Endothelial cell of umbilical vein (primary cell): ENCODE data around the gene ARG1.

Source experiments
- EZH2 ChIP-seq: IDR thresholded peaks from 2 replicates; pipeline ENCODE4 v1.6.1; 2012; ENCODE audit warnings: borderline replicate concordance, low read depth, mild to moderate bottlenecking, moderate library complexity, low read length, inconsistent platforms; ENCODE audit not compliant: severe bottlenecking
- GATA2 ChIP-seq: IDR thresholded peaks from 2 replicates; pipeline ENCODE4 v1.7.0; 2011; ENCODE audit warnings: low read depth, mild to moderate bottlenecking, moderate library complexity, mixed read lengths, low read length; ENCODE audit not compliant: insufficient read length, insufficient read depth
- JUN ChIP-seq: IDR thresholded peaks from 2 replicates; pipeline ENCODE4 v1.6.1; 2011; ENCODE audit warnings: borderline replicate concordance, low read depth; ENCODE audit not compliant: insufficient read length, insufficient read depth
- POLR2A ChIP-seq: IDR thresholded peaks from 2 replicates; pipeline ENCODE4 v1.6.1; 2012; ENCODE audit warnings: low read depth, mild to moderate bottlenecking, control low read depth, low read length
- TF ChIP-seq, protein P1 (sequence below), 2 donors: IDR thresholded peaks; 1 replicate in 1 of 2; 2 replicates in 1 of 2; pipeline ENCODE4 v1.5.1; 2011; ENCODE audit warnings: low read length in 2 of 2, mild to moderate bottlenecking in 2 of 2, moderate library complexity in 2 of 2, control low read depth in 1 of 2, inconsistent platforms in 1 of 2, low read depth in 1 of 2; ENCODE audit not compliant: insufficient read depth in 1 of 2; ENCODE audit errors: extremely low read depth in 1 of 2

DNA sequence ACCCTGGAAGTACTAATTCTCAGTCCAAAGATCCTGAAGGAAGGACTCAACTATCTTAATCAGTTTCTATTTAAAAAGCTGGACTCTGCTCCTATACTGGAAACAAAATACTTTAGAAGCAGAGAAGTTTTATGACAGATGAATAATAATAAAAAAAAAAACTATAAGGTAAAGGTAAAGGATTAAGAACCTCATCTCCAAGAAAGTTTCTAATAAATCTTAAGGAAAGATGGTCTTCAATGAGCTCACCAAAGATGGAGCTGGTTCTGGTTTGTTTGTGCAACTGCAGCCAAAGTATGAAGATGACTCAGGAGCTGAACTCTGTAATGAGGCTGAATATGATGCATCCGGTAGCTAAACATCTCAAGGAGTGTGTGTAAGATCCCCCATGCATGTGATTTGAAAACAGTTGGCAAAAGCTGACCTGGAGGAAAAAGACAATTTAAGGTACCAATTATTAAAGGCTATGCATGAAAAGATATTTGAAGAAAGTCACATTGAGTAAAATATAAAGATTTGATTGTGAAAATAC lies 29.8 kb downstream of the ARG1 start:
- TF ChIP-seq GATA2 (no peak), EZH2 (no peak), POLR2A (no peak), JUN (no peak)
- TF ChIP-seq, protein P1, sequence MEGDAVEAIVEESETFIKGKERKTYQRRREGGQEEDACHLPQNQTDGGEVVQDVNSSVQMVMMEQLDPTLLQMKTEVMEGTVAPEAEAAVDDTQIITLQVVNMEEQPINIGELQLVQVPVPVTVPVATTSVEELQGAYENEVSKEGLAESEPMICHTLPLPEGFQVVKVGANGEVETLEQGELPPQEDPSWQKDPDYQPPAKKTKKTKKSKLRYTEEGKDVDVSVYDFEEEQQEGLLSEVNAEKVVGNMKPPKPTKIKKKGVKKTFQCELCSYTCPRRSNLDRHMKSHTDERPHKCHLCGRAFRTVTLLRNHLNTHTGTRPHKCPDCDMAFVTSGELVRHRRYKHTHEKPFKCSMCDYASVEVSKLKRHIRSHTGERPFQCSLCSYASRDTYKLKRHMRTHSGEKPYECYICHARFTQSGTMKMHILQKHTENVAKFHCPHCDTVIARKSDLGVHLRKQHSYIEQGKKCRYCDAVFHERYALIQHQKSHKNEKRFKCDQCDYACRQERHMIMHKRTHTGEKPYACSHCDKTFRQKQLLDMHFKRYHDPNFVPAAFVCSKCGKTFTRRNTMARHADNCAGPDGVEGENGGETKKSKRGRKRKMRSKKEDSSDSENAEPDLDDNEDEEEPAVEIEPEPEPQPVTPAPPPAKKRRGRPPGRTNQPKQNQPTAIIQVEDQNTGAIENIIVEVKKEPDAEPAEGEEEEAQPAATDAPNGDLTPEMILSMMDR (IDR thresholded peaks at IDR 0.05; ENCODE audit: extremely low read depth in 1 of 2, insufficient read depth in 1 of 2, low read depth in 1 of 2, low read length in 2 of 2): no peak
